Kidney capillary endothelial cell (primary cell): ENCODE results near the gene VRTN.

Experiments
- DNase-seq: peaks from one replicate; pipeline ENCODE4 v3.0.0-alpha.2; 2018; ENCODE audit warnings: low spot score

Gene VRTN

DNA sequence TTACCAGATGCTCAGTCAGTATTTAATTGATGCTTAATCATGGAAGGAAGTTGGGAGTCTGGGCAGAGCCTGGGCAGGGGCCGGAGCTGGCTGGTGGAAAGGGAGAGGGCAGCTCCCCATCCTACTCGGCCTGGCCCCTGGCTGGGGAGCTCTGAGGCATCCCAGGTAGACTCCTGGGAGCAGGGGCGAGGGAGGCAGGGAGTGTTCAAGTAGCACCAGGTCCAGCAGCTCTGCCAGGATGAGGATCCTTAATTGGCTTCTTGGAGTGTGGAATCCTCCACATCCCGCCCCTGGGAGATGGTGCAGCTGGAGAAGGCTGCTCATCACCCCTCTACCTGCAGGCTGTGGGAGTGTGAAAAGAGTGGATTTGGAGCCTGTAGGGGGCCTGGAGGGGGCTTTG, 46.8 kb downstream of the VRTN start:
- no peak for DNase-seq

- no peak for DNase-seq
Measured at GRCh38 chr14:74400031-74400685, 51.9 kb downstream of the VRTN start.

DNA sequence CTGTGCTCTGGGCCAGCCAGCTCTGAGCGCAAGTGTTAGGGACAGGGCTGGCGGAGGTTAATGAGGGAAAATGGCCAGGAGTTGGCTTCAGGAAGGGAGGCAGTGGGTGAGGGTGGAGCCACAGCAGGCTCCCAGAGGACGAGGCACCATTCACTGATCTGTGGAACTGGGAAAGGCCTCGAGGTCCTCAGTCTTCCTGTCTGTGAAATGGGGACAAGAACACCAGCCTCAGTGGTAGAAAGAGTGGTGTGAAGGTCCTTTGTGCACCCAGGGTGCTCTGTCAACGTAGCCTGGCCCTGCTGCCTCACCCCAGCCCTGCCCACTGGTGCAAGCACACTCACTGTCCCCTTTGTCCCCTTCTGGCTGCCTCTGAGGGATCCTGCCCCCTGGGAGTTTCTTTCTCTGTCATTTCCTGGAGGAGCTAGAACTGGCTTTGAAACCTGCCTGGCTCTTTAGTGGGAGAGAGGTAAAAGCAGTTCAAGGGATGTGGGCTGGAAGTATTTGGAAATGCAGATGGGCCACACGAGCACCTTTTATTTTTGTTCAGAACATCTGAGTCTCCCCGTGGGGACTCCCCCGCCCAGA, 52.7 kb downstream of the VRTN start:
- DNase-seq, result no peak

GRCh38 chr14:74401504-74402241, 53.4 kb downstream of the VRTN start:
- DNase-seq, result no peak

- DNase-seq, result no peak
Measured at GRCh38 chr14:74402401-74403251, 54.4 kb downstream of the VRTN start.

- DNase-seq, result no peak
Measured at GRCh38 chr14:74403619-74404417, 55.5 kb downstream of the VRTN start.

DNA sequence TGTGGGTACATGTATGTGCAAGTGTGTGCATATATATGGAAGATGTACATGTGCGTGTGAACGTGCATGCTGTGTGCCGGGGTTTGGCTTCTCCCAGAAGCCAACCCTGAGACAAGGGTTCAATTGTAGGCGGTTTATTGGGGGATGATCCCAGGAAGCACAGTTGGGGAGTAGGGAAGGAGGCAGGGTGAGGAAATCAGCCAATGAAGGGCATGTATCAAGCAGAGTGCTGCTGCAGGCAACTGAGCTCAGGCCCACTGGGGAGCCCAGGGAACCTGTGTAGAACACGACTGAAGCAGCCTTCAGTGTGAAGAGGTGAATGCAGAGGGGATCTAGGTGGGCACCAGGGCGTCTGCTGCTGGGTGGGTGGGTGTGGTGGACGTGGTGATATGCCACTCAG, 56.2 kb downstream of the VRTN start:
- DNase-seq, result no peak

DNA sequence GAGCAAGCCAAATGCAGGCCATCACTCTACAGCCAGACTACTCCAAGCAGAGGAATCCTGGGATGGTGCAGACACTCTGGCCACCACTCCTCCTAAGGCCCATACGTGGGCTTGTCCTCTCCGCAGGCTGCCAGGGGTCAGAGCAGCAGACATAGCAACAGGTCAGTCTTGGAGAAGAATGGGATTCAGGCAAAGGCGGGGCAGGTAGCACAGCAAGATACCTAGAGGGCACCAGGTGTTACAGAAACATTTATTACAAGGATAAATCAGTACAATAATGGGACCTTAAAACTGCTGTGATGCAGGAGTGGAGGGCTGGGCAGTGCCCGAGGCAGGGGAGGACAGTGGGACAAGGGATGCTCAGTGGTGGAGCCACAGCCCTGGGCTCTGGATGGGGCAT, 57.4 kb downstream of the VRTN start:
- no peak for DNase-seq

- DNase-seq, result no peak
Measured at GRCh38 chr14:74407021-74407800, 58.9 kb downstream of the VRTN start.

DNA sequence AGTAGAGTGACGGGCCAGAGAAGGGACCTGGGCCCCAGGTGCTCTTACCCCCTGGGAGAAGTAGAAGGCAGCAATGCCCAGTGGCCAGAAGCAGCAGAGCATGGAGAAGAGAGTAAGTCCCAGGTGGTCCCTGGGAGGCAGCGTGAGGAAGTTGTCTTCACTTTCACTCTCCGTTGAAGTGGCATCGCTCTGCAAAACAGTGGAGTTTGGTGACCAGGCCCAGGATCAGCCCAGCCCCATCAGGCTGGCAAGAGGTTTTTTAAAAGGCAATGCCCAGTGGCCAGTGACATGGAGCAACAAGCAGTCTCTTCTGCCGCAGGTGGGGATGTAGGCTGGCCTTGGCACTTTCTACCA, 59.5 kb downstream of the VRTN start:
- DNase-seq, result no peak

- DNase-seq, result no peak
Measured at GRCh38 chr14:74408870-74409269, 60.6 kb downstream of the VRTN start.

DNA sequence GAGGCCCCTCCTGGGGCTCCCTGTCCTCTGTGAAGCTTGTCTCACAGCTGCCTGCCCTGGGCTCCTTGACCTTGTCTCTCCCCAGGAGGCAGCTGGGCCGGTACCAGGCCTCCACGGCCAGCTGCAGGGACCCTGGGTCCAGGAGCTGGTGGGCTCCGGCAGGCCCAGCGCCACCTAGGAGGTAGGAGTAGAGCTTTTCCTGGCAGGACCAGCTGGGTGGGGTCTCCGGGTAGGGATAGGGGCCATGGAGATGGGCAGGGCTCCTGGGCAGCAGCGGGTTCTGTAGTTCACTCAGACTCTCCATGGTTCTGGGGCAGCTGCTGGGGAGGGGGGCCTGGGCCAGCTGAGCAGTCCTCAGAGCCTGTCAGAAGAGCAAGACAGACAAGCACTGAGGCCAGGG, 61.2 kb downstream of the VRTN start:
- no peak for DNase-seq
